ENCODE results near the gene ASCC3. TPM values are rescaled to one million over a fixed set of nuclear protein-coding genes. Genes with fewer than 3 reads are reported as not detected.

ASCC3 gene
- total and polyA plus RNA-seq, 2 of the 4 experiments (the other 2 are of a cell fraction) = 25.8 to 104 TPM

- Histone ChIP-seq H3K9me1 (ENCODE audit: insufficient read depth, low read length) (no peaks in the 10 kb centered on the region), H3K56ac (ENCODE audit: extremely low read depth, insufficient read depth, low read length) (no peak overlapping the region), H3K79me1 (ENCODE audit: low read depth in 1 of 2, low read length in 2 of 2) (peaks cover 0 to 3% of the 10 kb centered on the region in 2 experiments; a peak in 1 of 4 replicates), H2BK5ac (ENCODE audit: low read depth, low read length, poor library complexity, severe bottlenecking) (no peak overlapping the region), H2AK9ac (replicated peaks; ENCODE audit: low read depth, low read length, poor library complexity) (no peak overlapping the region), H4K5ac (ENCODE audit: low read depth, low read length) (no peak overlapping the region), H3K4me1 (ENCODE audit: control insufficient read depth, insufficient read depth, low read length) (no peaks in the 10 kb centered on the region), H2AK5ac (ENCODE audit: low read depth, low read length) (no peak overlapping the region), H4K20me1 (ENCODE audit: insufficient read depth, low read length) (no peaks in the 10 kb centered on the region), H3K36me3 (ENCODE audit: control insufficient read depth, insufficient read depth, low read length) (0 out of 2 replicates have a peak, but pooled peaks cover 3% of the 10 kb centered on the region), H3K4me2 (ENCODE audit: low read depth, low read length) (no peak overlapping the region), H2BK20ac (ENCODE audit: low read depth, low read length) (no peak overlapping the region), H3K9me3 (ENCODE audit: control insufficient read depth, insufficient read depth, low read length) (no peaks in the 10 kb centered on the region), H2BK15ac (ENCODE audit: low read depth, low read length) (no peak overlapping the region), H4K8ac (ENCODE audit: low read depth in 2 of 2, low read length in 2 of 2) (no peak overlapping the region), H3K23ac (ENCODE audit: low read depth, low read length) (no peak overlapping the region), H3K9ac (ENCODE audit: low read depth, low read length) (no peak overlapping the region), H3K27me3 (ENCODE audit: control insufficient read depth, insufficient read depth, low read length) (no peaks in the 10 kb centered on the region), H2BK120ac (ENCODE audit: low read depth, low read length) (no peak overlapping the region), H3K14ac (replicated peaks; ENCODE audit: low read depth, low read length) (no peak overlapping the region), H3K4me3 (ENCODE audit: insufficient read depth, low read depth, low read length) (no peak overlapping the region), H3K4ac (ENCODE audit: low read depth, low read length) (no peak overlapping the region), H3K18ac (ENCODE audit: low read depth, low read length) (no peak overlapping the region), H3K27ac (ENCODE audit: insufficient read depth, low read length) (no peak overlapping the region), H2AFZ (replicated peaks; ENCODE audit: low read length, poor library complexity) (no peak overlapping the region), H4K91ac (ENCODE audit: insufficient read depth, low read depth, low read length) (no peak overlapping the region)
- no peak for TF ChIP-seq CEBPB (IDR thresholded peaks at IDR 0.05; ENCODE audit: low read depth, low read length)
- no TSS peak for BruUV-seq (replicated peaks)
- in situ Hi-C loops (cut with MboI; ENCODE audit: low sequenced_read_pairs) = no loop called here
- no CpG with 5 or more reads among the region's 3 CpGs for WGBS, 2 experiments (ENCODE audit: extremely low coverage in 2 of 2, insufficient read length in 1 of 2)
- dilution Hi-C loops (cut with HindIII; ENCODE audit: low sequenced_read_pairs, unreplicated experiment) = no loop called here
- ATAC-seq (ENCODE audit: low read depth) (no peak), DNase-seq (no peak)
- intact Hi-C loops (cut with micrococcal nuclease) = no loop called here
- ChIA-PET POLR2A (ENCODE audit: unreplicated experiment) (no interaction called here), CTCF (no interaction called here)
These were observed 181.1 kb downstream of the ASCC3 start for GRCh38 chr6:100700009-100700408.
